ENCODE measurements around the gene DNMBP.

DNA sequence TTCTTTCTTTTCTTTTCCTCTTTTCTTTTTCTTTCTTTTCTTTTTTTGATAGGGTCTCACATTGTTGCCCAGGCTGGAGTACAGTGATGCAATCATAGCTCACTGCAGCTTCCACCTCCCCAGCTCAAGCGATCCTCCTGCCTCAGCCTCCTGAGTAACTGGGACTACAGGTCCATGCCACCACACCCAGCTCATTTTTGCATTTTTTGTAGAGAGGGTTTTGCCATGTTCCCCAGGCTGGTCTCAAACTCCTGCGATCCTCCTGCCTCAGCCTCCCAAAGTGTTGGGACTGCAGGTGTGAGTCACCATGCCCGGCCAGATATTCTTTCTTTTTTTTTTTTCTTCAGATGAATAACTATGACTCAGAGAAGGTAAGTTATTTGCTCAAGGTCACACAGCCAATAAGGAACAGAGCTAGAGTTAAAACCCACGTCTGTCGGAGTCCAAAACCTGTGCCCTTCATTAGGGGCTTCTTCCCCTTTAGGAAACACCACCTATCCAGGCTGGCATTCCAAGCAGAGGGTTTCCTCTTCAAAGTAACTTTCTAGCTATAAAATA lies 28.1 kb upstream of the DNMBP start:
- TF ChIP-seq YY1 (IDR thresholded peaks at IDR 0.05; ENCODE audit: insufficient read depth, insufficient read length) (no peak), SUZ12 (IDR thresholded peaks at IDR 0.05; ENCODE audit: extremely low read depth, insufficient read depth, insufficient read length) (no peak), ZNF274 (IDR thresholded peaks at IDR 0.05; ENCODE audit: low read depth, low read length) (no peak)

Data from NT2/D1 (cell line).